D341Med (cell line): Measurements from ENCODE around the gene KLHL26.
A peak's percentile ranks its signal among the peaks of the same experiment; 100 is the strongest.
"Not testable (repeated sequence)": the region's sequence is repeated elsewhere in the genome, so short reads cannot be mapped to it uniquely, and the experiment has no call there.

Experiments used
- DNase-seq: peaks from one replicate; pipeline ENCODE4 v3.0.0; 2012; ENCODE audit warnings: low spot score

KLHL26 gene

GRCh38 chr19:18600692-18601397 is 36.0 kb upstream of the KLHL26 start:
- not testable (repeated sequence) for DNase-seq

GRCh38 chr19:18601875-18602274 is 35.0 kb upstream of the KLHL26 start:
- no peak for DNase-seq

- DNase-seq = no peak
These were observed 33.4 kb upstream of the KLHL26 start for GRCh38 chr19:18603255-18603957.

GRCh38 chr19:18603958-18604819 is 32.6 kb upstream of the KLHL26 start:
- no peak for DNase-seq

GRCh38 chr19:18604820-18605159 is 32.0 kb upstream of the KLHL26 start:
- DNase-seq = no peak

GRCh38 chr19:18605196-18605545 is 31.7 kb upstream of the KLHL26 start:
- no peak for DNase-seq

- DNase-seq = peak; percentile 85
These were observed 31.1 kb upstream of the KLHL26 start for GRCh38 chr19:18605546-18606280.

GRCh38 chr19:18606281-18607225 is 30.3 kb upstream of the KLHL26 start, which contains the start of gene CRLF1:
Gene CRLF1 (minus strand): TSS chr19:18606799. CDS start chr19:18606656, 143 bp downstream.
- peak; percentile 85 for DNase-seq

GRCh38 chr19:18607226-18608101 is 29.4 kb upstream of the KLHL26 start:
- DNase-seq = peak; percentile 70

GRCh38 chr19:18608102-18608804 is 28.6 kb upstream of the KLHL26 start:
- no peak for DNase-seq

GRCh38 chr19:18608805-18609716 is 27.8 kb upstream of the KLHL26 start:
- no peak for DNase-seq

- DNase-seq = no peak
These were observed 27.1 kb upstream of the KLHL26 start for GRCh38 chr19:18609717-18610051.

GRCh38 chr19:18610245-18610555 is 26.6 kb upstream of the KLHL26 start:
- DNase-seq = no peak

GRCh38 chr19:18610556-18611326 is 26.1 kb upstream of the KLHL26 start:
- DNase-seq = no peak

GRCh38 chr19:18611327-18612050 is 25.3 kb upstream of the KLHL26 start:
- no peak for DNase-seq

- no peak for DNase-seq
These were observed 24.6 kb upstream of the KLHL26 start for GRCh38 chr19:18612051-18612771.
